Activated gamma-delta T cell treated with Interleukin-2 at 50 U/mL for 16 hours (primary cell): Measurements from ENCODE around the gene AGAP1.

Source experiments
- DNase-seq: peaks from one replicate; pipeline ENCODE4 v3.0.0-alpha.2; 2020

The AGAP1 gene

DNA sequence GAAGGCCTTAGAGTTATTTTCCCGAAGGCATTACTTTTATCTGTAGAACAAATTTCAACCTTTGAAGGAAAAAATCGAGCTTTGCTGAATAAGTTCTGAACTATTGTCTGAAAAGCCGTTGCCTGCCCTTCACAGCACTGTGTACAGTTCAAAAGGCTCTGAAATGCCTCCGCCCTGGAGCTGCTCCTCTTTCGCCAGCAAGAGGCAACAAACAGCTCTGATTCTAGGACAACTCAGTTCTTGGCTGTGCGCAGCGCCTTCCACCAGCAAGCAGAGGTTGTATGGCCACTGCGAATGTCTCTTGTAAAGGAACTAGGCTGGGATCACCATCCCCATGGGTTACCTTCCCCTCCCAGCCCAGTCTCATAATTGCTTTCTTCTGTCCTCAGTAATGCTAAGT, 365.8 kb downstream of the AGAP1 start:
- no peak for DNase-seq

DNA sequence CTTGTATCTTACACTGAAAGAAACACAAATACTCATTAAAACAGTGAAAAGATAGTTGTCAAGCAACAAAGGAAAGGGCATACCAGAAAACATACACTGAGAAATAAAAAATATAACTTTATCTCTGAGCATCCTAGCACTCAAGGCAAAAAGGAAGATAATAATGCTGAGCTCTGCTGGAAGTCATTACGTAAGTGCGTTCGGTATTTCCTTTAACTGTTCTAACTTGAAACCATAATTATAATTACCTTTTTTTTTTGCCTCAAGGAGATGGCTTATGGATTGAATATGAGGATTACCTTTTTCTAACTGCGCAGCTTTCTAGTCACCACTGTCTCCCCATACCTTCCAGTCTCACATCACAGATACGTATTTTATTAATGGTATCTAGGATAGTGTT, 366.3 kb downstream of the AGAP1 start:
- no peak for DNase-seq

DNA sequence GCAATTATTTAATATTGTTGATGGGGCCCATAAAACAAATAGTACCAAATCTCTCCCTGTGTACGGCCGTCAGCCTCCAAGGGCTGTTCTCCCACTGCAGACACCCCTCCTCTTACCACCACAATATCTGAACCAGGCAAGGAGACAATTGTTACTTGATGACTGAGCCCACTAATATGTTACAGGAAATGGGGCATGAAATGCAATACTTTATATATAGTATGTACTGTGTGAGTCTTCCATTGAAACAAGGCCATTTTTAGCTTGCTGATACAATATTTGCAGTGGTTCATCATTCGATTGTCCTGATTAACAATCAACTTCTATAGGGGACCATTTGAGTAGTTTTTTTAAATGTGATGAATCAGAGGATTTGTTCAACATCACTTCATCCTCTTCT, 367.0 kb downstream of the AGAP1 start:
- no peak for DNase-seq

GRCh38 chr2:235861383-235861782, 367.5 kb downstream of the AGAP1 start:
- no peak for DNase-seq

GRCh38 chr2:235863414-235863813, 369.6 kb downstream of the AGAP1 start:
- DNase-seq: no peak

DNA sequence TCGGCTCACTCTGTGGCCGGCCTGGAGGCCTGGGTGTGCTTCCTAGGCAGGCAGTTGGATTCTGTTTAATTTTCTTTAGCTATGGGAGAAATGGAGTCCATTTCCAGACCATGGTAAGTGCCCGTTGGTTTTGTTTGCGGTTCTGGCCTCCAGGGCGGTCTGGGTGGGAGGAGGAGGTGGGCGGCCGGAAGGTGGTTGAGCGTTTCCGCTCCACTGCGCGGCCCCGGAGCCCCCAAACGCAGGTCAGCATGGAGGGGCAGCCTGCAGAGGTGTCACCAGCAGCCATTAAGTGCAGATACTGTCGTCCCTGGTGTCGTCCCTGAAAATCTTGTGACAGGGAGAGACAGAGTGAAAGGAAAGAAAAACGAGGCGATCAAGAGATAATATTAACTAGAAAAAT, 370.5 kb downstream of the AGAP1 start:
- no peak for DNase-seq

DNA sequence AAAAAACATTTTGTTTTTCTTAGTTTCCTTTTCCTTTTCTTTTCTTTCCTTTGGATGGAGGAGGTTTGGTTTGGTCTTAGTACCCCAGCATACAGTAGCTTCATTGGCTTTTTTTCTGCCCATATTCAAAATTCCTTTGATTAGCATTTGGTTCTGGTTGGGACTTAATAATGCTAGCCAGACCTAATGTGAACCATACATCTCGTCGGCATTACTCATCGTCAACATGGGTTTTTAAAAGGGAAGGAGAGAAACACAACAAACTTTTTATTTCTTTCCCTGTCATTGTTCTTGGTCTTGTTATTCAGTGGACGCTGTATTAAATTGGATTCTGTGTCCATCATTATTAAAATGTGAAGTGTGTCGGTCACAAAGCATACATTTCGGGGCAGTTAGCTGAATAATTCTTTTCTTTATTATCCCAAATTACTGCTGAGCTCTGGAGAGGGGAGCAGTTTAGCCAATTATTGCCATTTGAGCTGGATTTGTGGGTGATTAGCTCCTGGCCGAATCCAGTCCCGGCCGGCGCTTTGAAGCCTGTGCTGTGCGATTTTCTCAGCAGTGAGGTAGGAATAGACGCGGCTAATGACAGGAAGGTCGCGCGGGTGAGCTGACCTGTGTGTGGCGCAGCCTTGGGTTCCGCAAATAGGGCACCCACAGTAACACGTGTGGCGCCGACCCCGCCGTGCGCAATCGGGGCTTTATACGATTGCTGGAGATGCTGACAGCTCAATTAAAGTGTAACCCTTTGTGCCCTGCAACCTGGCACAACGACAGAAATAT, 371.1 kb downstream of the AGAP1 start:
- no peak for DNase-seq

DNA sequence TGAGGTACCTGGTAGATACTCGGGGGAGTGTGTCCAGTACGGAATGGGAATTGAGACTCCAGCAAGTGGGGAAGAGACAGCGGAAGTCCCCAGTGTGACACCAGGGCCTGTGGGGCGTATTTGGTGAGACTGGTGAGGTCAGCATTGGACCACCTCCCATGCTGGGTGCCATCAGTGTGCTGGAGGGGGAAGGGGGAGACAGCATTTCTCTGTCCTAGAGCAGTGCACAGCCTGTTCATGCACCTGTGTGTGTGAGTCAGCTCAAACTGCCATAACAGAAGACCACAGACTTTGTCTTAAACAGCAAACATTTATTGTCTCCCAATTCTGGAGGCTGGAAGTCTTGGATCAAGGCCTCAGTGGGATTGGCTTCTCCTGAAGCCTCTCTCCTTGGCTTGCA, 372.5 kb downstream of the AGAP1 start:
- no peak for DNase-seq

DNA sequence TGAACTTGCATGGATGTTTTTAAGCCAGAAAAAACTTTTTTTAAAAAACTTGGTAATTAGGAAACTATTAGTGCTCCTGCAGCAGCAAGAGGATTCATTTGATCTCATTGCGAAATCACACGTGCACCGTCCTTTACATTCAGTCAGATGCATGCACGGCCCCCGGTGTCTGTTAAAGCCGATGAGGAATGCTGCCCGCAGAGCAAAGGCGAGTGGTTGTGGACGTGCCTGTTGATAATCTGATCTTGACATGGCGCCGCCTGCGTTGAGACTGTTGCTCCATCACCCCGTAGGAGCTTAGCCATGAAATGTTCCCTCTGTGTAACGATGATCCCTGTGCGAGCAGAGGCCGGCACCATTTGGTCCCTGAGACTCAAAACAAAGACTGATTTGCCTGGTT, 374.4 kb downstream of the AGAP1 start:
- no peak for DNase-seq

DNA sequence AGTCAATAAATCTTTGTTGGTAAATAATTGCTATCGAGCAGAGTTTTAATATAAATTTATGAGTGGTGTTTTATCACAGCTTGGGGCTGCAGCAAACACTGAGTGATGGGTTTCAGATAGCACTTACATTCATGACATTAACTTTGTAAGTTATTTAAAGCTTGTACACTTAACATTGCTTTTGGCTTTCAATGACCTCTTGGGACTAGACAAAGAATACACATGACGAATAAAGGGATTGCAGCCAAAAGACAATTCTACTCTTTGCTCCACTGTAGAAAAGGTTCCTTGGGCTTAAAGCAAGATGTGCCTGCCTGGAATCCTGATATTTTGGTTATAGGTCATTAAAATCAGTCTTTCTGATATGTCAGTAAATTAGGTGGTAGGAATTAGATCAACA, 374.8 kb downstream of the AGAP1 start:
- DNase-seq: no peak

DNA sequence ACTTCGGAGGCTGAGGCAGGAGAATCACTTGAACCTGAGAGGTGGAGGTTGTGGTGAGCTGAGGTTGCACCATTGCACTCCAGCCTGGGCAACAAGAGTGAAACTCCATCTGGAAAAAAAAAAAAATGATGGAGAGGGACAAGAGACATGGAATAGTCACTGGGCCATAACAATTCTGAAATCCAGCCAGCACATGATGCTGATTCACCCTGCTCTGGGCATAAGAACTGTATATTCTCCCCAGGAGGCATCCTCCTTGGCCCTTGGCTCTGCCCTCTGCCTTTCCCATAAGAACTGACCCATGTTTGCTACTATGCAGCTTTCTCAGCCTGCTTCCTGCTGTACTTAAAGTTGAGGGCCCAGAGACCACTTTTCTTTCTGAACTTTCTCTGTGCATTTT, 376.7 kb downstream of the AGAP1 start:
- DNase-seq: no peak

- DNase-seq: no peak
These were observed 382.3 kb downstream of the AGAP1 start for GRCh38 chr2:235876099-235876679.

DNA sequence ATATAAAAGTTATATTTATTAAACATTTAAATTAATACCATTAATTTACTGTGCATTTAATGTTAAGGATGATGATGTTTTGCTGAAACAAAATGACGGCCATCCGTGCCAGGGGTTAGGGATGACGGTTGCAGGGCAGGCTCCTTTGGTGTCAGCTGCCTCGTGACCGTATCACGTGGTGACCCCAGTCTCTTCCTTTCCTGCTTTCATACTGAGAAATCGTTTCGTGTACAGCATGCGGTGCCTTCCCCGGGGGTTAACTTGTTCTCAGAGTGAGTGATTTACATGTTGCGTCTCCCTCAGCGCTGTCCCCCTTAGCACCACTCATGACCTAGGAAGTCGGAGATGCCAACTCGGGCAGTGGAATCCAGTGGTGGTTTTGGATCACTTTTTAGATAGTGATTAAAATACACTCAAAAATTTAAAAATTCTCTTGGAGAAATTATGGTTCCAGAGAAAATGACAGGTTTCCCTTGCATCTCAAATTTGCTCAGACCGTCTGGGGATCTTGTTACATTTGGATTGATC, 383.5 kb downstream of the AGAP1 start:
- DNase-seq: no peak

GRCh38 chr2:235879116-235879515, 385.3 kb downstream of the AGAP1 start:
- DNase-seq: no peak

GRCh38 chr2:235883675-235884074, 389.8 kb downstream of the AGAP1 start:
- DNase-seq: no peak

DNA sequence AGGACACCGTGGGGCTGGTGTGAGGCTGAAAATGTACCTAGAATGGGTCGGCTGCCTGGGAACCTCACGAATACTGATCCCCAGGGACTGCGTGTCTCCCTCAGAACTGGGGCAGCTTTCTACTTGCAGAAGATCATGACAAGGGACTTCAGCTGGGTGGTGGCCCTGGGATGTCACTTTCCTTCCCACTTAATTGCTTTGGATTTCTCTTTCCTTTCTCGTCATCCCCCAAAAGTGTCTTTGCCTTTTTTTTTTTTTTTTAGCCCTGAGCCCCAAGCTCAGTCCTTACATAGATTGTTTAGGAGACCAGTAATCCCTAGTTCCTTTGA, 395.4 kb downstream of the AGAP1 start:
- no peak for DNase-seq

- no peak for DNase-seq
These were observed 399.4 kb downstream of the AGAP1 start for GRCh38 chr2:235893129-235893698.

DNA sequence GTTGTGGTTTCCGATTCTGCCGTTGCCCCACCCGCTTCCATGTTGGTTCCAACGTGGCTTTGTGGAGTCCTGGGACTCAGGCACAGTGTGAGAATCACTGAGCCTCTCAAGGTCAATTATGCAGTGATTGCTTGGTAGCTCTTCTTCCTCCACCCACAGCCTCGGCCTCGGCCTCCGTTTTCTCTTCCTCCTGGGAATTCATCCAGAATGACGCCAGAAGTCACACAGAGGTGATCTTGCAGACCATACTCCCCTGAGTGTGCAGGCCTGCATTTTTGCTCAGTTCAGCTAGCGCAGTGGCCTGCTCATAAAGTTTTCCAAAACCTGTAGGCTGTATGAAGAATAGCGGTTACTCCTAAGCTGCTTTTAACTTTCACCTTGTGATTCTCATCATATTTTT, 401.0 kb downstream of the AGAP1 start:
- DNase-seq: no peak

DNA sequence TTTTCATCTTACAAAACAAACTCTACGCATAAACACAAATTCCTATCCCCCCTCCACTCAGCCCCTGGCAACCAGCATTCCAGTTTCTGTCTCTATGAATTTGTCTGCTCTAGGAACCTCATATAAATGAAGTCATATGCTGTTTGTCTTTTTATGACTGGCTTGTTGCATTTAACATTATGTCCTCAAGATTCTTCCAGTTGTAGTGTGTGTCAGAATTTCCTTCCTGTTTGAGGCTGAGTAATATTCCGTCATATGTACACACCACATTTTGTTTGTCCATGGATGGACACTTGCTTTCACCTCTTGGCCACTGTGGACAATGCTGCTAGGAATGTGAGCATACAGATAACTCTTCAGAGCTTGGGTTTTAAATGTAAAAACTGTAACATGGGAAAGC, 402.2 kb downstream of the AGAP1 start:
- no peak for DNase-seq

DNA sequence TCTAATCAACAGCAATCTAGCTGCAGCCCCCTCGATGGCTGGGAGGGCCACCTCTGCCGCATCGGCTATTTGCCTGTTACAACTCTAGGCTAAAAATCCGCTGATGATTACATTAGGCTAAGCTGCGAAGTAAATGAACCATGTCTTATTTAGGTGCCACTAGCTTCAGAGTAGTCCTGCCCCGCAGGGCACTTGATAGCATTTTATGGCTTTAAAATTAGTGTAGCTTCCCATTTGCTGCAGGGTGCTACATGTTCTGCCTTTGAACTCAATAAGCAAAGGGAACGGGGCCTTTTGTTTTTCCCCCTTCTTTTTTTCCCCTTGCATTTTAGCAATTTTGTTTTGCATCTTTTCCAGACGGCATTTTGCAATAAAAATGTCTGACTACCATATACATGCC, 404.1 kb downstream of the AGAP1 start:
- no peak for DNase-seq

DNA sequence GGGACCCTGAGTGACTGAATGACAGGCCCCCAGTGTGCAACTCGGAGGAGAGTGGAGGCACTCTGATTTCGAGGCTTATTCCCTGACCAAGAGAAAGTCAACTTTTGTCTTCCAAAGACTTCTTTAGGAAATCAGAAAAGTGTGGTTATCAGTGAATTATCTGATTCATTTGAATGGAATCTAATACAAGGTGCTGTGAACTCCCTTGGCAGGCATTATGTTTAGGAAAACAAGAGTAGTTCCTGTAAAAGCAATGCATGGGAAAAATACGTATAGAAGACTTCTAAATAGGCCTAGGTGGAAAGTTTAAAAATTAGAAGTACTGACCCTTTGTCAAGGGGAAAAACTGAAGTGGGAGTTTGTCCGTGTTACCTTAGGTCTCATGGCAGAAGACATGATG, 404.9 kb downstream of the AGAP1 start:
- no peak for DNase-seq

GRCh38 chr2:235900631-235901030, 406.8 kb downstream of the AGAP1 start:
- DNase-seq: no peak

DNA sequence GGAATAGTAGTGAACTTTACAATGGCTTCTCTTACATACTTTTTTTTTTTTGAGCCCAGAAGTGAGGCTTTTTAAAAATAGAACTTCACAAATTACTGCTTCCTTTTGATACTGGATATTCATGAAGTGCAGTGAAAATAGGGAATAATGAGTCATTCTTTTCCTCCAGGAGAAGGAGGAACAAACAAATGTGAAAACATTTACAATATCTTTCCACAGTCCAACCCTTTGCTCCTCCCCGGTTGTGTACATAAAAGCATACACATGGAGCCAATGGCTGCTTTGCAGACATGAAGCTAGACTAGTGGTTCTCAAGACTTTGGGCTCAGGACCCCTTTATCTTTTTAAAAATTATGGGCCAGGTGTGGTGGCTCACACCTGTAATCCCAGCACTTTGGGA, 407.4 kb downstream of the AGAP1 start:
- no peak for DNase-seq

GRCh38 chr2:235903782-235904584, 410.1 kb downstream of the AGAP1 start:
- no peak for DNase-seq
